IMR-90 (cell line): Measurements from ENCODE around the gene SLC6A16. TPM values are rescaled to one million over a fixed set of nuclear protein-coding genes. Genes with fewer than 3 reads are reported as not detected.

Source experiments
- ATAC-seq: fragments of 200-7000 bp; cut with Tn5 transposase; 2 replicates; pipeline ENCODE4 v1.9.1; 2020; ENCODE audit warnings: low read depth, mild to moderate bottlenecking, moderate library complexity
- BruUV-seq: library from RNA; stranded (reverse); fragments of 400-500 nt; replicated peaks from 2 replicates; lab custom pipeline; 2021; lab: Mats Ljungman, UMichigan
- CTCF ChIA-PET: fragments of 300-600 bp; formaldehyde crosslinking; extraction: SDS; loops from one replicate; lab custom pipeline; 2021; ENCODE audit warnings: antibody characterized with exemption; lab: Yijun Ruan, JAX
- POLR2A ChIA-PET: fragments of 300-600 bp; sonication (Branson Sonifier 250); formaldehyde crosslinking; loops from one replicate; lab custom pipeline; 2022; ENCODE audit warnings: antibody characterized with exemption; ENCODE audit not compliant: unreplicated experiment; lab: Charles Lee
- DNase-seq: peaks from one replicate; pipeline ENCODE4 v3.0.0; 2013
- H2AFZ ChIP-seq: replicated peaks from 2 replicates; pipeline ENCODE3; 2013; ENCODE audit warnings: low read length, mild to moderate bottlenecking; ENCODE audit not compliant: poor library complexity
- H2AK5ac ChIP-seq: 2 replicates; pipeline ENCODE4 v1.6.1; 2013; ENCODE audit warnings: low read depth, low read length, inconsistent platforms
- H2AK9ac ChIP-seq: replicated peaks from 2 replicates; pipeline ENCODE3; 2013; ENCODE audit warnings: mild to moderate bottlenecking, low read depth, low read length, moderate library complexity; ENCODE audit not compliant: poor library complexity
- H2BK120ac ChIP-seq: 2 replicates; pipeline ENCODE4 v1.6.1; 2013; ENCODE audit warnings: low read depth, low read length, inconsistent platforms
- H2BK15ac ChIP-seq: 3 replicates; pipeline ENCODE4 v1.6.1; 2013; ENCODE audit warnings: low read depth, low read length, inconsistent platforms
- H2BK20ac ChIP-seq: 2 replicates; pipeline ENCODE4 v1.6.1; 2013; ENCODE audit warnings: low read depth, mild to moderate bottlenecking, inconsistent platforms, low read length, moderate library complexity
- H2BK5ac ChIP-seq: 2 replicates; pipeline ENCODE4 v1.6.1; 2013; ENCODE audit warnings: mild to moderate bottlenecking, low read depth, low read length, inconsistent platforms; ENCODE audit not compliant: poor library complexity, severe bottlenecking
- H3K14ac ChIP-seq: replicated peaks from 2 replicates; pipeline ENCODE4 v1.6.1; 2013; ENCODE audit warnings: low read depth, low read length, inconsistent platforms
- H3K18ac ChIP-seq: 2 replicates; pipeline ENCODE4 v1.6.1; 2013; ENCODE audit warnings: low read depth, low read length, control low read depth
- H3K23ac ChIP-seq: 2 replicates; pipeline ENCODE4 v1.6.1; 2013; ENCODE audit warnings: low read depth, low read length, inconsistent platforms
- H3K27ac ChIP-seq: 2 replicates; pipeline ENCODE4 v1.5.1; 2013; ENCODE audit warnings: mild to moderate bottlenecking, control low read depth, low read length; ENCODE audit not compliant: insufficient read depth
- H3K27me3 ChIP-seq: 2 replicates; pipeline ENCODE4 v1.6.1; 2013; ENCODE audit warnings: low read length; ENCODE audit not compliant: control insufficient read depth, insufficient read depth
- H3K36me3 ChIP-seq: 2 replicates; pipeline ENCODE4 v1.6.1; 2013; ENCODE audit warnings: low read length, mixed read lengths; ENCODE audit not compliant: control insufficient read depth, insufficient read depth
- H3K4ac ChIP-seq: 2 replicates; pipeline ENCODE4 v1.6.1; 2013; ENCODE audit warnings: low read depth, low read length, inconsistent platforms
- H3K4me1 ChIP-seq: 2 replicates; pipeline ENCODE4 v1.6.1; 2013; ENCODE audit warnings: low read length, mixed read lengths; ENCODE audit not compliant: control insufficient read depth, insufficient read depth
- H3K4me2 ChIP-seq: 2 replicates; pipeline ENCODE4 v1.6.1; 2013; ENCODE audit warnings: low read depth, mild to moderate bottlenecking, control low read depth, low read length, moderate library complexity
- H3K4me3 ChIP-seq: 2 replicates; pipeline ENCODE4 v1.5.1; 2013; ENCODE audit warnings: low read depth, mild to moderate bottlenecking, control low read depth, low read length, moderate library complexity; ENCODE audit not compliant: insufficient read depth
- H3K56ac ChIP-seq: 2 replicates; pipeline ENCODE4 v1.6.1; 2013; ENCODE audit warnings: low read length, inconsistent platforms; ENCODE audit not compliant: insufficient read depth; ENCODE audit errors: extremely low read depth
- H3K79me1 ChIP-seq, 2 experiments: 2 replicates each; pipeline ENCODE4 v1.6.1; 2013; ENCODE audit warnings: low read length in 2 of 2, inconsistent platforms in 1 of 2, low read depth in 1 of 2
- H3K9ac ChIP-seq: 2 replicates; pipeline ENCODE4 v1.6.1; 2013; ENCODE audit warnings: low read depth, low read length, control low read depth
- H3K9me1 ChIP-seq: 2 replicates; pipeline ENCODE4 v1.6.1; 2013; ENCODE audit warnings: low read length, inconsistent platforms; ENCODE audit not compliant: insufficient read depth
- H3K9me3 ChIP-seq: 2 replicates; pipeline ENCODE4 v1.6.1; 2013; ENCODE audit warnings: low read length; ENCODE audit not compliant: control insufficient read depth, insufficient read depth
- H4K20me1 ChIP-seq: 2 replicates; pipeline ENCODE4 v1.6.1; 2013; ENCODE audit warnings: low read length, inconsistent platforms; ENCODE audit not compliant: insufficient read depth
- H4K5ac ChIP-seq: 2 replicates; pipeline ENCODE4 v1.6.1; 2013; ENCODE audit warnings: mild to moderate bottlenecking, low read depth, low read length, control low read depth
- H4K8ac ChIP-seq, 2 experiments: 2 replicates each; pipeline ENCODE4 v1.6.1; 2013; ENCODE audit warnings: low read depth in 2 of 2, low read length in 2 of 2, control low read depth in 1 of 2, inconsistent platforms in 1 of 2
- H4K91ac ChIP-seq: 2 replicates; pipeline ENCODE4 v1.6.1; 2013; ENCODE audit warnings: low read depth, low read length, inconsistent platforms; ENCODE audit not compliant: insufficient read depth
- BHLHE40 ChIP-seq: fragments of 150-350 bp; IDR thresholded peaks from 2 replicates; pipeline ENCODE4 v1.6.1; 2016; ENCODE audit warnings: mild to moderate bottlenecking, low read depth, low read length
- CEBPB ChIP-seq: IDR thresholded peaks from 2 replicates; pipeline ENCODE4 v1.6.1; 2012; ENCODE audit warnings: low read depth, low read length, improper control_type of control experiment
- CHD1 ChIP-seq: IDR thresholded peaks from 2 replicates; pipeline ENCODE4 v1.6.1; 2012; ENCODE audit warnings: low read depth, low read length, improper control_type of control experiment
- FOS ChIP-seq: fragments of 150-350 bp; IDR thresholded peaks from 2 replicates; pipeline ENCODE4 v1.6.1; 2016; ENCODE audit warnings: low read depth, low read length
- MAFK ChIP-seq: IDR thresholded peaks from 2 replicates; pipeline ENCODE4 v1.6.1; 2012; ENCODE audit warnings: low read depth, low read length, improper control_type of control experiment
- MXI1 ChIP-seq: IDR thresholded peaks from 2 replicates; pipeline ENCODE4 v1.6.1; 2012; ENCODE audit warnings: low read depth, mild to moderate bottlenecking, low read length, moderate library complexity, borderline replicate concordance
- RAD21 ChIP-seq: IDR thresholded peaks from 2 replicates; pipeline ENCODE4 v1.6.1; 2012; ENCODE audit warnings: low read length, improper control_type of control experiment
- RCOR1 ChIP-seq: IDR thresholded peaks from 2 replicates; pipeline ENCODE4 v1.6.1; 2012; ENCODE audit warnings: mild to moderate bottlenecking, low read length, improper control_type of control experiment; ENCODE audit not compliant: insufficient replicate concordance
- RFX5 ChIP-seq: IDR thresholded peaks from 2 replicates; pipeline ENCODE4 v1.8.0; 2012; ENCODE audit warnings: low read depth, mild to moderate bottlenecking, low read length, moderate library complexity
- SMC3 ChIP-seq: fragments of 150-350 bp; IDR thresholded peaks from 2 replicates; pipeline ENCODE4 v1.6.1; 2016; ENCODE audit warnings: low read depth, mild to moderate bottlenecking, antibody characterized with exemption, low read length, moderate library complexity
- dilution Hi-C: fragments of 300-500 bp; cut with HindIII; formaldehyde crosslinking; loops from one replicate; pipeline ENCODE4 v1.14.3; 2018; ENCODE audit warnings: low sequenced_read_pairs; ENCODE audit not compliant: unreplicated experiment
- in situ Hi-C: fragments of 300-500 bp; cut with MboI; formaldehyde crosslinking; loops from 3 replicates; pipeline ENCODE4 v1.14.3; 2019; ENCODE audit warnings: low sequenced_read_pairs, inconsistent platforms, mixed read lengths
- intact Hi-C: fragments of 100-400 bp; cut with micrococcal nuclease; formaldehyde crosslinking; loops from 2 replicates; pipeline ENCODE4 v1.10.0; 2022
- polyA plus RNA-seq, 3 experiments: library from polyadenylated mRNA; depleted of rRNA; stranded (reverse); fragments of >200 nt; gene quantifications; 2 replicates each; pipeline ENCODE4 v1.2.3, GENCODE V29; 2012; ENCODE audit warnings: low replicate concordance in 1 of 3
- total RNA-seq: library from RNA; depleted of rRNA; stranded (reverse); fragments of >200 nt; gene quantifications from 2 replicates; pipeline ENCODE4 v1.2.3, GENCODE V29; 2012
- TF ChIP-seq, protein P1 (sequence below): fragments of 150-350 bp; IDR thresholded peaks from 2 replicates; pipeline ENCODE4 v1.6.1; 2016; ENCODE audit warnings: low read depth, mild to moderate bottlenecking, low read length, moderate library complexity, borderline replicate concordance
- TF ChIP-seq, protein P2 (sequence below): conservative IDR thresholded peaks from 2 replicates; pipeline ENCODE4 v1.5.1; 2012; ENCODE audit warnings: mild to moderate bottlenecking, low read depth, low read length, improper control_type of control experiment
- TF ChIP-seq, protein P3 (sequence below): fragments of 150-350 bp; IDR thresholded peaks from 2 replicates; pipeline ENCODE4 v1.6.1; 2017; ENCODE audit warnings: mild to moderate bottlenecking, antibody characterized with exemption, low read length, low read depth

The SLC6A16 gene
- total and polyA plus RNA-seq, 2 of the 4 experiments (the other 2 are of a cell fraction): 0.18 to 0.89 TPM

DNA sequence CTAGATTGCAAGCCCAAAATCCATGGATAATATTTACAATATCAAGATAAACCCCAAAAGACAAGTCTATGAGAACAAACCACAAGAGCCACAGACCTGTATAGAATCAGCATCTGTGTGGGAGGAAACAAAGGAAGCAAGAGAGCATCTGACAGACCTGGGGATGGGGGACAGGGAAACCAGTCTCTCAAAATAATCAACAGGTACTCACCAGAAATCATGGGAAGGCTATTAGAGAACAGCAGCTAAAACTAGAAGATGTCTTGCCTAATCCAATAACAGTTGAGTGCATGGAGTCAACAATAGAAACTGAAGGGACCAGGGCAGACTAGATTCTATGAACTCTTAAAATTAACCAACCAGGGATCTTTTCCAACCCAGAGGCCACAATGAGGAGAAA is 8.7 kb downstream of the SLC6A16 start:
- BruUV-seq: no TSS peak
- DNase-seq (no peak), ATAC-seq (no peak)

More for the DNA sequence above, 8.7 kb downstream of the SLC6A16 start:
- Histone ChIP-seq H3K4me2 (no peak overlapping the region), H3K4me3 (no peak overlapping the region), H3K27me3 (no peaks in the 10 kb centered on the region), H2AFZ (no peak overlapping the region), H3K56ac (no peak overlapping the region), H2BK120ac (no peak overlapping the region), H2AK9ac (no peak overlapping the region), H2AK5ac (no peak overlapping the region), H3K9me3 (peaks cover 5% of the 10 kb centered on the region), H3K9me1 (no peaks in the 10 kb centered on the region), H4K5ac (no peak overlapping the region), H2BK15ac (no peak overlapping the region), H4K20me1 (no peaks in the 10 kb centered on the region), H3K4me1 (no peaks in the 10 kb centered on the region), H4K91ac (no peak overlapping the region), H3K36me3 (peaks cover 4% of the 10 kb centered on the region; the same call in 1 of the 2 replicates), H3K14ac (no peak overlapping the region), H3K79me1 (no peaks in the 10 kb centered on the region), H2BK20ac (no peak overlapping the region), H2BK5ac (no peak overlapping the region), H3K18ac (no peak overlapping the region), H3K4ac (no peak overlapping the region), H4K8ac (no peak overlapping the region), H3K23ac (no peak overlapping the region), H3K27ac (no peak overlapping the region), H3K9ac (no peak overlapping the region)
- dilution Hi-C loops (no loop called here), intact Hi-C loops (no loop called here), in situ Hi-C loops (no loop called here)
- ChIA-PET CTCF (no interaction called here), POLR2A (no interaction called here)
- TF ChIP-seq CEBPB (no peak), RAD21 (no peak), RCOR1 (no peak), MXI1 (no peak), BHLHE40 (no peak), FOS (no peak), MAFK (no peak), SMC3 (no peak), CHD1 (no peak), RFX5 (no peak)
- TF ChIP-seq, protein P1, sequence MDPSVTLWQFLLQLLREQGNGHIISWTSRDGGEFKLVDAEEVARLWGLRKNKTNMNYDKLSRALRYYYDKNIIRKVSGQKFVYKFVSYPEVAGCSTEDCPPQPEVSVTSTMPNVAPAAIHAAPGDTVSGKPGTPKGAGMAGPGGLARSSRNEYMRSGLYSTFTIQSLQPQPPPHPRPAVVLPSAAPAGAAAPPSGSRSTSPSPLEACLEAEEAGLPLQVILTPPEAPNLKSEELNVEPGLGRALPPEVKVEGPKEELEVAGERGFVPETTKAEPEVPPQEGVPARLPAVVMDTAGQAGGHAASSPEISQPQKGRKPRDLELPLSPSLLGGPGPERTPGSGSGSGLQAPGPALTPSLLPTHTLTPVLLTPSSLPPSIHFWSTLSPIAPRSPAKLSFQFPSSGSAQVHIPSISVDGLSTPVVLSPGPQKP: no peak
- TF ChIP-seq, protein P2, sequence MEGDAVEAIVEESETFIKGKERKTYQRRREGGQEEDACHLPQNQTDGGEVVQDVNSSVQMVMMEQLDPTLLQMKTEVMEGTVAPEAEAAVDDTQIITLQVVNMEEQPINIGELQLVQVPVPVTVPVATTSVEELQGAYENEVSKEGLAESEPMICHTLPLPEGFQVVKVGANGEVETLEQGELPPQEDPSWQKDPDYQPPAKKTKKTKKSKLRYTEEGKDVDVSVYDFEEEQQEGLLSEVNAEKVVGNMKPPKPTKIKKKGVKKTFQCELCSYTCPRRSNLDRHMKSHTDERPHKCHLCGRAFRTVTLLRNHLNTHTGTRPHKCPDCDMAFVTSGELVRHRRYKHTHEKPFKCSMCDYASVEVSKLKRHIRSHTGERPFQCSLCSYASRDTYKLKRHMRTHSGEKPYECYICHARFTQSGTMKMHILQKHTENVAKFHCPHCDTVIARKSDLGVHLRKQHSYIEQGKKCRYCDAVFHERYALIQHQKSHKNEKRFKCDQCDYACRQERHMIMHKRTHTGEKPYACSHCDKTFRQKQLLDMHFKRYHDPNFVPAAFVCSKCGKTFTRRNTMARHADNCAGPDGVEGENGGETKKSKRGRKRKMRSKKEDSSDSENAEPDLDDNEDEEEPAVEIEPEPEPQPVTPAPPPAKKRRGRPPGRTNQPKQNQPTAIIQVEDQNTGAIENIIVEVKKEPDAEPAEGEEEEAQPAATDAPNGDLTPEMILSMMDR: no peak
- TF ChIP-seq, protein P3, sequence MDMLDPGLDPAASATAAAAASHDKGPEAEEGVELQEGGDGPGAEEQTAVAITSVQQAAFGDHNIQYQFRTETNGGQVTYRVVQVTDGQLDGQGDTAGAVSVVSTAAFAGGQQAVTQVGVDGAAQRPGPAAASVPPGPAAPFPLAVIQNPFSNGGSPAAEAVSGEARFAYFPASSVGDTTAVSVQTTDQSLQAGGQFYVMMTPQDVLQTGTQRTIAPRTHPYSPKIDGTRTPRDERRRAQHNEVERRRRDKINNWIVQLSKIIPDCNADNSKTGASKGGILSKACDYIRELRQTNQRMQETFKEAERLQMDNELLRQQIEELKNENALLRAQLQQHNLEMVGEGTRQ: no peak
